ENCODE data around the gene C14orf180.

- TF ChIP-seq POLR2A (IDR thresholded peaks at IDR 0.05) (no peak), CTCF (IDR thresholded peaks at IDR 0.05) (no peak)
Measured at GRCh38 chr14:104558231-104559027, 21.1 kb upstream of the C14orf180 start.

Data from adrenal gland (tissue), 5 donors.